Measurements from ENCODE around the gene CYP11A1.
"Not testable (repeated sequence)": the region's sequence is repeated elsewhere in the genome, so short reads cannot be mapped to it uniquely, and the experiment has no call there.

GRCh38 chr15:74353992-74354391, 13.5 kb downstream of the CYP11A1 start:
- TF ChIP-seq EZH2 (IDR thresholded peaks at IDR 0.05); POLR2AphosphoS5 (IDR thresholded peaks at IDR 0.05; ENCODE audit: borderline replicate concordance, low read depth, low read length); FOXP2 (optimal IDR thresholded peaks at IDR 0.05; ENCODE audit: control extremely low read depth, extremely low read length, insufficient read depth): not testable (repeated sequence)

Data from SK-N-MC (cell line).